GM12874 (cell line): Measurements from ENCODE around the gene HDLBP.

Experiments
- TF ChIP-seq, protein P1 (sequence below): IDR thresholded peaks from 2 replicates; pipeline ENCODE4 v1.5.1; 2011; ENCODE audit warnings: low read depth, mild to moderate bottlenecking, control low read depth, low read length, moderate library complexity; ENCODE audit not compliant: insufficient read depth

The HDLBP gene

GRCh38 chr2:241187918-241188234 lies 127.6 kb downstream of the HDLBP start:
- TF ChIP-seq, protein P1, sequence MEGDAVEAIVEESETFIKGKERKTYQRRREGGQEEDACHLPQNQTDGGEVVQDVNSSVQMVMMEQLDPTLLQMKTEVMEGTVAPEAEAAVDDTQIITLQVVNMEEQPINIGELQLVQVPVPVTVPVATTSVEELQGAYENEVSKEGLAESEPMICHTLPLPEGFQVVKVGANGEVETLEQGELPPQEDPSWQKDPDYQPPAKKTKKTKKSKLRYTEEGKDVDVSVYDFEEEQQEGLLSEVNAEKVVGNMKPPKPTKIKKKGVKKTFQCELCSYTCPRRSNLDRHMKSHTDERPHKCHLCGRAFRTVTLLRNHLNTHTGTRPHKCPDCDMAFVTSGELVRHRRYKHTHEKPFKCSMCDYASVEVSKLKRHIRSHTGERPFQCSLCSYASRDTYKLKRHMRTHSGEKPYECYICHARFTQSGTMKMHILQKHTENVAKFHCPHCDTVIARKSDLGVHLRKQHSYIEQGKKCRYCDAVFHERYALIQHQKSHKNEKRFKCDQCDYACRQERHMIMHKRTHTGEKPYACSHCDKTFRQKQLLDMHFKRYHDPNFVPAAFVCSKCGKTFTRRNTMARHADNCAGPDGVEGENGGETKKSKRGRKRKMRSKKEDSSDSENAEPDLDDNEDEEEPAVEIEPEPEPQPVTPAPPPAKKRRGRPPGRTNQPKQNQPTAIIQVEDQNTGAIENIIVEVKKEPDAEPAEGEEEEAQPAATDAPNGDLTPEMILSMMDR = no peak

GRCh38 chr2:241187101-241187917 lies 128.2 kb downstream of the HDLBP start:
- TF ChIP-seq, protein P1 = no peak

DNA sequence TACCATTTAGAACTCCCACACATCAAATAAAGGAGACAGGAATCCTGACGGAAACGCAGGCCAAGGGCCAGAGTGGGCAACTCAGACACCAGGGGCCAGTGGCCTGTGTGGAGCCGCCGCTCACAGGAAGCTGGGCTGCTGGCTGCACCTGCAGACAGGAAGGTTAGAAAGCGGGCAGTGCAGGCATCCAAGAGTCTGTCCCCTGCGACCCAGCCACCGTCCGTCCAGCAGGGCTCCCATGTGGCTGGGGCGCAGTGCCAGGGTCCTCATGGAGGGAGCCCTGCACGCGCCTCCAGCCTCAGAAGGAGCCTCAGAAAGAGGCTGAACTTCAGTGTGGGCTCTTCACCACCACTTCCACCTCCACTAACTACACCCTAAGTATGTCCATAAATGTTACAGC lies 129.5 kb downstream of the HDLBP start:
- TF ChIP-seq, protein P1 = no peak

- TF ChIP-seq, protein P1 = no peak
These were observed 130.6 kb downstream of the HDLBP start for GRCh38 chr2:241184901-241185300.

DNA sequence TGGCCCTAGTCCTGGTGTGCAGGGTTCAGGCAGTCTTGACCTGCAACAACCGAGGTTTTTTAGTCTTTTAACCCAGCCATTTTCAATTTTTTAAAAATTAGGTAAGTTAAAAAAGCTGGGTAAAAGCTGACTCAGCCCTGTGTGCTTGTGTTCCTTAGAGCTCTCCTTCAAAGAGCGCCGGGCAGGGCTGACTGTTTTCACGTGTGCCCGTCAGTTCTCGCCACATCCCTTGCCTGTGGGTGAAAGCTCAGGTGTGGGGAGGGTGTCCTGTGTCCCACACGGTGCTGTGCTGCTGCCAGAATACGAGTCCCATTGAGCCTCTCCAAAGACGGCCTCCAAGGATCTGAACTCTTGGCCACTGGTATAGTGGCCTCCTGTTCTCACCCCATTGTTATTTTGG lies 132.3 kb downstream of the HDLBP start:
- TF ChIP-seq, protein P1 = no peak

DNA sequence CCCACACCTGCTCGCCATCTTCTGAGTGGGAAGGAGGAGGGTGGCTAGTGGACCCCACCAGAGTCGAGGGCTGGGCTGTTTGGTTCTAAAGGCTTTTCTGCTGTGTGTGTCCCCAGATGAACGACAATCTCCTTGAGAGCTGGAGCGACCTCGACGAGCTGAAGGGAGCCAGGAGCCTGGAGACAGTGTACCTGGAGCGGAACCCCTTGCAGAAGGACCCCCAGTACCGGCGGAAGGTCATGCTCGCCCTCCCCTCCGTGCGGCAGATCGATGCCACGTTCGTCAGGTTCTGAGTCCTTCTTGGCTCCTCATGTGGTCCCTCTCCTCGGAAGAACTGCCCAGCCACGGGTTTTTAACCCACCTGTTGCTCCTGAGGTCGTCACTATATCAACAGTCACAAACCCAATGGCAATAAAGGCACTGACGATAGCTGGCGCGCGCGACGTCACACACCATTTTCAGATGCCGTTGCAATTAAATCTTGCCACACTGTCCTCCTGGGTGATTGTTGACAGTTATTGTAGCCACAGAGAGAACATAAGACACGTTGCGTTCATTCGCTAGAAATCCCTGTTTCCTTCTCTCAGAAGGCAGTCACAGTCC lies 132.8 kb downstream of the HDLBP start:
- TF ChIP-seq, protein P1 = no peak

- TF ChIP-seq, protein P1 = no peak
These were observed 133.3 kb downstream of the HDLBP start for GRCh38 chr2:241182126-241182525.
